Measurements from ENCODE around the gene OR6N1. TPM values are rescaled to one million over a fixed set of nuclear protein-coding genes. Genes with fewer than 3 reads are reported as not detected.

Gene OR6N1
- total RNA-seq, result not detected in 2 replicates
- not detected for polyA plus RNA-seq (2012)

GRCh38 chr1:158771950-158772866 is at the start of gene OR6N1:
Gene OR6N1 (minus strand): TSS chr1:158772195. CDS start chr1:158766682, 5,513 bp downstream.
- no peak for DNase-seq (ENCODE audit: low read depth)

GRCh38 chr1:158821723-158822122 is 49.7 kb upstream of the OR6N1 start:
- DNase-seq (ENCODE audit: low read depth), result no peak

GRCh38 chr1:158819461-158820443 is 47.8 kb upstream of the OR6N1 start:
- no peak for DNase-seq (ENCODE audit: low read depth)

- DNase-seq (ENCODE audit: low read depth), result no peak
Observed at GRCh38 chr1:158818975-158819431, 47.0 kb upstream of the OR6N1 start.

GRCh38 chr1:158818560-158818959 is 46.6 kb upstream of the OR6N1 start:
- no peak for DNase-seq (ENCODE audit: low read depth)

GRCh38 chr1:158814970-158815369 is 43.0 kb upstream of the OR6N1 start:
- no peak for DNase-seq (ENCODE audit: low read depth)

GRCh38 chr1:158813164-158813563 is 41.2 kb upstream of the OR6N1 start:
- no peak for DNase-seq (ENCODE audit: low read depth)

- DNase-seq (ENCODE audit: low read depth), result no peak
Observed at GRCh38 chr1:158812336-158812735, 40.3 kb upstream of the OR6N1 start.

- no peak for DNase-seq (ENCODE audit: low read depth)
Observed at GRCh38 chr1:158810311-158810710, 38.3 kb upstream of the OR6N1 start.

- DNase-seq (ENCODE audit: low read depth), result no peak
Observed at GRCh38 chr1:158809862-158810261, 37.9 kb upstream of the OR6N1 start.

- no peak for DNase-seq (ENCODE audit: low read depth)
Observed at GRCh38 chr1:158809256-158809655, 37.3 kb upstream of the OR6N1 start.

- no peak for DNase-seq (ENCODE audit: low read depth)
Observed at GRCh38 chr1:158806916-158807536, 35.0 kb upstream of the OR6N1 start.

GRCh38 chr1:158803678-158804077 is 31.7 kb upstream of the OR6N1 start:
- no peak for DNase-seq (ENCODE audit: low read depth)

GRCh38 chr1:158801396-158801795 is 29.4 kb upstream of the OR6N1 start:
- no peak for DNase-seq (ENCODE audit: low read depth)

- DNase-seq (ENCODE audit: low read depth), result no peak
Observed at GRCh38 chr1:158800526-158800925, 28.5 kb upstream of the OR6N1 start.

GRCh38 chr1:158799689-158800088 is 27.7 kb upstream of the OR6N1 start:
- no peak for DNase-seq (ENCODE audit: low read depth)

- DNase-seq (ENCODE audit: low read depth), result no peak
Observed at GRCh38 chr1:158798531-158798930, 26.5 kb upstream of the OR6N1 start.

- no peak for DNase-seq (ENCODE audit: low read depth)
Observed at GRCh38 chr1:158794247-158794646, 22.3 kb upstream of the OR6N1 start.

- no peak for DNase-seq (ENCODE audit: low read depth)
Observed at GRCh38 chr1:158793604-158794003, 21.6 kb upstream of the OR6N1 start.

- no peak for DNase-seq (ENCODE audit: low read depth)
Observed at GRCh38 chr1:158781104-158781503, 9.1 kb upstream of the OR6N1 start, which contains the start of gene OR6N2. Gene OR6N2 (minus strand): TSS chr1:158781204. CDS start chr1:158777635, 3,569 bp downstream.

GRCh38 chr1:158754420-158754819 is 17.6 kb downstream of the OR6N1 start, which contains the start of gene OR6K6:
Gene OR6K6 (plus strand): TSS chr1:158754720. CDS start chr1:158754888, 168 bp downstream.
- DNase-seq (ENCODE audit: low read depth), result no peak
